NCI-H82 treated with DMSO at 0.1 percent for 48 hours (cell line): ENCODE measurements around the gene BAIAP3.
"Not testable (repeated sequence)": the region's sequence is repeated elsewhere in the genome, so short reads cannot be mapped to it uniquely, and the experiment has no call there.

Experiments used
- DNase-seq: peaks from one replicate; lab custom pipeline; 2025; ENCODE audit not compliant: unreplicated experiment; lab: John Stamatoyannopoulos, UW

BAIAP3 gene

GRCh38 chr16:1333149-1333812 is at the start of gene BAIAP3:
Gene BAIAP3 (plus strand): TSS chr16:1333645. CDS start chr16:1338550, 4,905 bp downstream.
- DNase-seq, result no peak

GRCh38 chr16:1283996-1284616 is 49.3 kb upstream of the BAIAP3 start:
- DNase-seq, result no peak

- DNase-seq, result no peak
These were observed 47.6 kb upstream of the BAIAP3 start for GRCh38 chr16:1285669-1286512.

- DNase-seq, result no peak
These were observed 46.8 kb upstream of the BAIAP3 start for GRCh38 chr16:1286513-1287094.

- no peak for DNase-seq
These were observed 45.3 kb upstream of the BAIAP3 start for GRCh38 chr16:1287982-1288670.

DNA sequence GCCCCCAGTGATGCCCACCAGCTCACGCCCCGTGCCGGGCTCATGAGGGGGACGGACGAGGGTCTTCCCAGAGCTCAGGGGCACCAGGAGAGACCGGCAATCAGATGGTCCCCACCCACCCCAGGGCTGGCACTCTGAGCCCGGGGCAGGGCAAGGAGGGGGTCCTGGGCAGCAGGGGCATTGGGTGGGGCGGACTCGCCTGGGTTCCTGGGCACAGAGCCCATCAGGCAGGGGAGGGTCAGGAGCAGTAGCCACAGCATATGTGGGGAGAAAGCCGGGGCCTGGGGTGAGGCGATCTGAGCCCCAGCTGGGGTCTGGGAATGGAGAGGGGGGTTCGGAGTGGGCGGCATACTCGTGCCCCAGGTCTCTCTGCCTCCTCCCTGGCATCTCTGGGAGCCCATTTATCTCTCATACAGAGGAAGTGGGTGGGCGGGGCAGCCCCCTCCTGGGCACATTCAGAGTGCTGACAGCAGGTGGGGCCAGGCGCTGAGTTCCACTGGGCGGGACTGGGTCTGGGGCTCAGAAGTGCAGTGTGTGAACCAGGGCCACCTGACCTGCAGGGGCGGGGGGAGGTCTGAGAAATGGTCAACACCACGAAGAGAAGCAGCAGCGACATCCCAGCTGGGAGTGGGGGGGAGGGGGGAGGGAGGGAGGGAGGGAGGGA is 44.5 kb upstream of the BAIAP3 start:
- no peak for DNase-seq

DNA sequence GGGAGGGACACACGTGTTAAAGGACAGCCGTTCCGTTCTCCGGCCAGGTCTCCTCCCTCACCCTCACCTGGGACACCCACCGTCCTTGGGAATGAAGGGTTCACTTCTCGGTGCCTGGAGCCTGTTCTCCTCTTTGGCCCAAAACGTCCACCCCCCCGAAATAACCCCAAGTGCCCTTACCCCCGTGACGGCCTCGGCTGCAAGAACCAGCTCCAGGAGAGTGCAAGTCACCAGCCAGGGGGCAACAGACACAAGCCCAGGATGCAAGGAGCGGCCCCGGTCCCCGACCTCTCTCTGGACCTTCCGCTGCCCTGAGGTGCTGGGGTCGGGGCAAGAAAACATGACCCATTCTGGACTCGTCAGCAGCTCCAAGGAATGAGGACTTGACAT is 44.0 kb upstream of the BAIAP3 start:
- DNase-seq, result no peak

- DNase-seq, result no peak
These were observed 43.4 kb upstream of the BAIAP3 start for GRCh38 chr16:1290063-1290501.

GRCh38 chr16:1290860-1291575 is 42.4 kb upstream of the BAIAP3 start:
- no peak for DNase-seq

DNA sequence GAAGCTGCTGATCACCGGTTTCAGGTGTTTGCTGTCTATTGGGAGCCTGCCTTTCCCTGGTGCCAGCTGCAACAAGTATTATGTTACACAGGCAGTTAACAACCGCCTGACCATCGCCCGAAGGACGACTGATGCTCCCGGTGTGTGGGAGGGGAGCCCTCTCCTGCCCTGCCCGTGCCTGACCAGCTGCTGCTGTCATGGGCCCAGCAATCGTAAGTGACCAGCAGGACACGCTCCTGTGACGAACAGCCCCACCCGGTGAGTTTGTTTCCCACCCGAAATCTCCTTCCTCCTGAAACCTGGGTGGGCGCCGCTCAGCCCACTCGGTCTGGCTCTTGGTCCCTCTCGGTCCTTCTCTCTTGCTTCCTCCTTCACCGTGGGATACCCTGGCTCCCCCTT is 41.9 kb upstream of the BAIAP3 start:
- DNase-seq, result no peak

- not testable (repeated sequence) for DNase-seq
These were observed 41.2 kb upstream of the BAIAP3 start for GRCh38 chr16:1292208-1292607.

DNA sequence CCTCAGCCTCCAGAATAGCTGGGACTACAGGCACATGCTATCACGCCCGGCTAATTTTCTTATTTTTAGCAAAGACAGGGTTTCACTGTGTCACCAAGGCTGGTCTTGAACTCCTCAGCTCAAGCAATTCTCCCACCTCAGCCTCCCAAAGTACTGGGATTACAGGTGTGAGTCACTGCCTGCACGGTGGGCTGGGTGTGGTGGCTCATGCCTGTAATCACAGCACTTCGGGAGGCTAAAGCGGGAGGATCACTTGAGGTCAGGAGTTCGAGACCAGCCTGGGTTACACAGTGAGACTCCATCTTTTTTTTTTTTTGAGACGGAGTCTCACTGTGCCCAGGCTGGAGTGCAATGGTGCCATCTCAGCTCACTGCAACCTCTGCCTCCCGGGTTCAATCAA is 40.6 kb upstream of the BAIAP3 start:
- not testable (repeated sequence) for DNase-seq

- no peak for DNase-seq
These were observed 39.4 kb upstream of the BAIAP3 start for GRCh38 chr16:1293921-1294656.

DNA sequence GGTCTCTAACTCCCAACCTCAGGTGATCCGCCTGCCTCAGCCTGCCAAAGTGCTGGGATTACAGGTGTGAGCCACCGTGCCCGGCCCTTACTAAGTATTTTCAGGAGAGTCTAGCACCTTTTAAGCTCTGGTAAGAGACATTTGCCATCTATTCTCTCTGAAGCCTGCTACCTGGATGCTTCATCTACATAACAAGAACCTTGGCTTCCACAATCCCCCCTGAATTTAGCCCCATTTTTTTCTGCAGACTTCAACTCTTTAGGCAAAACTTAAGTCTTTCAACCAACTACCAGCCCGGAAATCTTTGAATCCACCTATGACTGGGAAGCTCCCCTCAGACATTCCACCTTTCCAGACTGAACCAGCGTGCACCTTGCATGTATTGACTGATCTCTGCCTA is 38.0 kb upstream of the BAIAP3 start:
- no peak for DNase-seq

DNA sequence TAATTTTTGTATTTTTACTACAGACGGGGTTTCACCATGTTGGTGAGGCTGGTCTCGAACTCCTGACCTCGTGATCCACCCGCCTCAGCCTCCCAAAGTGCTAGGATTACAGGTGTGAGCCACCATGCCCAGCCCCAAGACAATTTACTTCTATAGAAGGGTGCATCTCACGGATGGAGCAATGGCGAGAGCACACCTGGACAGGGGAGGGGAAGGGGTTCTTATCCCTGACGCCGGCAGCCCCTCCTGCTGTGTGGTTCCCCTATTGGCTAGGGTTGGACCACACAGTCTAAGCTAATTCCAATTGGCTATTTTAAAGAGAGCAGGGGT is 36.8 kb upstream of the BAIAP3 start:
- DNase-seq, result not testable (repeated sequence)

DNA sequence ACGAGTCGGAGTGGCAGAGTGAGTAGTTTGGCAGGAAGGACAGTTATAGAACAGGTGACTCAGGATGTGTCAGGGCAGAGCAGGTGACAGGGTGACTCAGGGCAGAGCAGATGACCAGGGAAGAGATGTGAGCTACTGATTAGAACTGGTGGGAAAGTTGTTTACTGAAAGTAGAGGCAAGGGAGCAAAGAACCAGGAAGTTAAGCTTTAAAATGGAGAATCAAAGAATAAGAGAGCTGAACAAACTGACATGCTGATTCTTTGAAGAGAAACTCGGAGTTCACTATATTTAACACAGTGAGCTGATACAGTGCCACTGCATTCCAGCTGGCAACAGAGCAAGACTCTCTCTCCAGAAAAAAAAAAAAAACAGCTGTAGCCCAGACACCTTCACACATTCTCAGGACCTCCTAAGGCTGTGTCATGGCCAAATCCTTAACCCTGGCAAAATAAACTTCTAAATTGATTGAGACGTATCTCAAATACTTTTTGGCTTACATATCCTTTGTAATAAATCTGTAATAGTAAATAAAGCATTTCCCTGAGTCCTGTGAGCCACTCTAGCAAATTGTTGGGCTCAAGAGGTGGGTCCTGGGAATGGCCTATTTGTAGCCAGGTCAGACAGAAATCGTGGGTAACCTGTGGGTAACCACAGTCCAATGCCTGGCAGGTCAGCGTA is 36.3 kb upstream of the BAIAP3 start:
- DNase-seq, result no peak

- DNase-seq, result no peak
These were observed 35.0 kb upstream of the BAIAP3 start for GRCh38 chr16:1298406-1298805.

DNA sequence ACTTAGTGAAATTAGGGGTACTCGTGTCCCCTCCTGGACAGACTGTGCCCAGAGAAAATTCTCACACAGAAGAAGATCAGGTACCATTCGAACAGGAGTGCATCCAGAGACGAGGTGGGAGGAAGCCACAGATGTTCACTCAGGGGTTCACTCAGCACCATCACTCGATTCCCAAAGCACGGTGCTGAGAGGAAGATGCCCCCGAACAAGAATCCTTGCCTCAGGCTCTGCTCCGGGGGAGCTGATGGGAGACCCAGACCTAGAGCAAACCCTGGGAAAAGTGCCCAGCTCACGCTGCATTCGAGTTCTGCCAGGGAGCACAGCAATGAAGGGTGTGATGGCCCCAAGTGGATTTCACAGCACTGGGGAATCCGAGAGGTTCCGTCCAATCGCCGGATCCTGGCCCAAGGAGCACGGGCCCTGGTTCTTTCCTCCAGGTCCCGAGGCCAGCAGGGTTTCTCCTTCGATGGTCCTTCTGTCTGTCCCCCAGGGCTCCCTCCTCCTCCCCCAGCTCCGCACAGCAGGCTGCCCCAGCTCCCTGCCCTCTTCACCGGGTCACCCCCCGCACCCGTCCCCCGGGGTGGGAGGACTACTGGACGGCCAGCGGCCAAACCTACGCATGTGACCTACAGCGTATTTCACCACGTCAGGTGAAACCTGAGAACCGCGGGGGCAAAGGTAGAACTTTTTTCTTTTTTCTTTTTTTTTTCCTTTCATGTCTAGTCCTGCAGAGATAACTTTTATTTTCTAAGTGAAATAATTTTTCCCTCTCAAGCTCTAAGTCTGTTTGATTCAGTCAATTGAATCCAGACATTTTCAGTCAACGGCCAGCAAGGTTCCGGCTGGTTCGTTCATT is 34.2 kb upstream of the BAIAP3 start:
- no peak for DNase-seq
